AG10803 (cell line): Measurements from ENCODE around the gene RLIM.

Experiments used
- DNase-seq: peaks from one replicate; pipeline ENCODE4 v3.0.0; 2010; ENCODE audit warnings: low read depth
- H3K4me3 ChIP-seq: 2 replicates; pipeline ENCODE4 v1.5.1; 2011; ENCODE audit warnings: mild to moderate bottlenecking, low read length, control low read depth
- CTCF ChIP-seq: conservative IDR thresholded peaks from 2 replicates; pipeline ENCODE4 v1.5.1; 2011; ENCODE audit warnings: mild to moderate bottlenecking, low read length, control low read depth, inconsistent platforms

The RLIM gene

GRCh38 chrX:74551934-74552333, 62.5 kb downstream of the RLIM start:
- H3K4me3 ChIP-seq, result no peak overlapping the region
- TF ChIP-seq CTCF, result no peak

GRCh38 chrX:74550295-74550802, 64.1 kb downstream of the RLIM start:
- peak overlapping the region; percentile 24; the same call in 1 of the 2 replicates for H3K4me3 ChIP-seq
- DNase-seq, result peak; percentile 63
- TF ChIP-seq CTCF, result peak; percentile 87

More at GRCh38 chrX:74551934-74552333, 62.5 kb downstream of the RLIM start:
- DNase-seq, result no peak

GRCh38 chrX:74546984-74547383, 67.4 kb downstream of the RLIM start:
- no peak for TF ChIP-seq CTCF
- no peak for DNase-seq
- no peak overlapping the region for H3K4me3 ChIP-seq

- H3K4me3 ChIP-seq, result no peak overlapping the region
- no peak for DNase-seq
- no peak for TF ChIP-seq CTCF
These were observed 68.4 kb downstream of the RLIM start for GRCh38 chrX:74545880-74546523.

DNA sequence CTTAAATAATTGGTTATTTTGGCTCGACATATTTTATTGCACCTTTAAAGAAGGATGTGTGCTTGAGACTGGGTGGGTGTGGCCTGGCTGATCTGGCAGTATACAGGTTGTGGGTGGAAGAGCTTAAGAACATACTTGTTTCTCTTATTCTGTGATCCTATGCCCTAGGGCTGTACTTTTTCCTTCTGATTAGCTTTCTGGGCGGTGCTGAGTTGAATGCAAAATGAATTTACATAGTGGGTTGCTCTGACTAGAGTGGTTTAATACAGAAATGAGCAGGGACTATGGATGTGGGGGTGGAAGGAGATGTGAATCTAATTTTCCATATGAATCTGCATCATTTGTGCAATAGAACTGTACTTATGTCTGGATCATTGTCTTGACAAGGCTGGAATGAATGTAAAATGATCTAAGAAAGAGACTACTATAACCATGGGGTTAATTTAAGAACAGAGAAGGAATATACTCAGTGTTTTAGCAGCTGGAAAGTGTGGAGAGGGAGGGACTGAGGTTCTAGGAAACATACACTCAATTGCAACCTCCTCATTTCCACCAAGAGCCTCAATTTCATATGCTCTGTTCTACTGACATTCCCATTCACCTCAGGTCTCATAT, 73.7 kb downstream of the RLIM start:
- DNase-seq, result no peak
- no peak overlapping the region for H3K4me3 ChIP-seq
- no peak for TF ChIP-seq CTCF

- peak overlapping the region; percentile 57 for H3K4me3 ChIP-seq
- DNase-seq, result no peak
- TF ChIP-seq CTCF, result 0 out of 2 replicates have a peak, but pooled peaks have one; percentile 2
These were observed 77.5 kb downstream of the RLIM start for GRCh38 chrX:74536832-74537371.
